ENCODE measurements around the gene VCL. TPM values are rescaled to one million over a fixed set of nuclear protein-coding genes. Genes with fewer than 3 reads are reported as not detected.
"Not testable (repeated sequence)": the region's sequence is repeated elsewhere in the genome, so short reads cannot be mapped to it uniquely, and the experiment has no call there.

The VCL gene
- total RNA-seq, 6 donors from 2014 or later = 76.5 to 214 (median 133) TPM

GRCh38 chr10:73964743-73965142, 33.2 kb upstream of the VCL start:
- H3K27me3 ChIP-seq = no peaks in the 10 kb centered on the region
- no peaks in the 10 kb centered on the region for H3K9me3 ChIP-seq
- ATAC-seq (ENCODE audit: low FRiP score in 2 of 2) (no peak), DNase-seq (no peak)
- WGBS, 2 donors = 93 to 97% methylated on average over 2 of the region's 2 CpGs
- H3K36me3 ChIP-seq = no peaks in the 10 kb centered on the region
- TF ChIP-seq POLR2AphosphoS5 (IDR thresholded peaks at IDR 0.05) (no peak), EP300 (IDR thresholded peaks at IDR 0.05) (no peak), POLR2A (IDR thresholded peaks at IDR 0.05) (no peak), CTCF (IDR thresholded peaks at IDR 0.05) (no peak)
- H3K4me1 ChIP-seq = peaks cover 15 to 32% (median 28%) of the 10 kb centered on the region in 4 donors
- no peak overlapping the region for H3K27ac ChIP-seq
- H3K4me3 ChIP-seq = no peak overlapping the region

GRCh38 chr10:73965267-73965889, 32.5 kb upstream of the VCL start:
- H3K9me3 ChIP-seq; H3K36me3 ChIP-seq; H3K27me3 ChIP-seq; DNase-seq; ATAC-seq (ENCODE audit: low FRiP score in 2 of 2); H3K4me3 ChIP-seq: not testable (repeated sequence)
- WGBS, 2 donors = 81% methylated on average over 12 of the region's 12 CpGs
- peak overlapping the region; percentile 62 to 88 (median 79) for H3K27ac ChIP-seq
- peaks cover 15 to 32% (median 28%) of the 10 kb centered on the region in 4 donors for H3K4me1 ChIP-seq

GRCh38 chr10:73965890-73966768, 31.8 kb upstream of the VCL start:
- H3K4me1 ChIP-seq = peaks cover 15 to 32% (median 28%) of the 10 kb centered on the region in 4 donors
- peak in 1 of 2 donors; percentile 71 for DNase-seq
- no peaks in the 10 kb centered on the region for H3K36me3 ChIP-seq
- peak overlapping the region; percentile 68 to 88 (median 79) for H3K27ac ChIP-seq
- H3K9me3 ChIP-seq = no peaks in the 10 kb centered on the region
- no peaks in the 10 kb centered on the region for H3K27me3 ChIP-seq
- peak overlapping the region in 1 of 4 donors; percentile 18 for H3K4me3 ChIP-seq
- WGBS, 2 donors = 30 to 41% methylated on average over 15 to 16 of the region's 16 CpGs
- TF ChIP-seq POLR2A (IDR thresholded peaks at IDR 0.05) (no peak), POLR2AphosphoS5 (IDR thresholded peaks at IDR 0.05) (peak; percentile 65 to 67), EP300 (IDR thresholded peaks at IDR 0.05) (no peak), CTCF (IDR thresholded peaks at IDR 0.05) (no peak)
- ATAC-seq (ENCODE audit: low FRiP score in 2 of 2) = peak; percentile 86 to 93

DNA sequence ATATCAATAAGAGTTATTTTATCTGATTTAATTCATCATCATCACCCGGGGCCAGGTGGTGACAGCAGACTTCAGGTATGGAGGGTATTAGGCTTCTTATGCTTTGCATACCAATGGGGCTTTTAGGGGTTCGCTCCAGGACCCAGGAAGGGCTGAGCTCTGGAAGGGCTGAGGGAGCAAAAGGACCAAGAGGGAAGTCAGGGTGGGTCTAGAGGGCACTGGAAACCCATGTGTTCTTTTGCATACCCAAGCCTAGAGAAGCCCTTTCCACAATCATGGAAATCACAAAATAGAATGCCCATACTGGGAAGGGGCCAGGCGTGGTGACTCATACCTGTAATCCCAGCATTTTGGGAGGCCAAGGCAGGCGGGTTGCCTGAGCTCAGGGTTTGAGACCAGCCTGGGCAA, 30.9 kb upstream of the VCL start:
- H3K9me3 ChIP-seq = no peaks in the 10 kb centered on the region
- no peaks in the 10 kb centered on the region for H3K27me3 ChIP-seq
- no peaks in the 10 kb centered on the region for H3K36me3 ChIP-seq
- H3K4me1 ChIP-seq = peaks cover 15 to 32% (median 28%) of the 10 kb centered on the region in 4 donors
- WGBS, 2 donors = 88 to 91% methylated on average over 4 of the region's 4 CpGs
- ATAC-seq (ENCODE audit: low FRiP score in 2 of 2) = no peak
- DNase-seq = no peak
- TF ChIP-seq POLR2AphosphoS5 (IDR thresholded peaks at IDR 0.05) (no peak), EP300 (IDR thresholded peaks at IDR 0.05) (no peak), POLR2A (IDR thresholded peaks at IDR 0.05) (no peak), CTCF (IDR thresholded peaks at IDR 0.05) (no peak)
- H3K4me3 ChIP-seq = no peak overlapping the region
- H3K27ac ChIP-seq = peak overlapping the region; percentile 68 to 88 (median 76)

DNA sequence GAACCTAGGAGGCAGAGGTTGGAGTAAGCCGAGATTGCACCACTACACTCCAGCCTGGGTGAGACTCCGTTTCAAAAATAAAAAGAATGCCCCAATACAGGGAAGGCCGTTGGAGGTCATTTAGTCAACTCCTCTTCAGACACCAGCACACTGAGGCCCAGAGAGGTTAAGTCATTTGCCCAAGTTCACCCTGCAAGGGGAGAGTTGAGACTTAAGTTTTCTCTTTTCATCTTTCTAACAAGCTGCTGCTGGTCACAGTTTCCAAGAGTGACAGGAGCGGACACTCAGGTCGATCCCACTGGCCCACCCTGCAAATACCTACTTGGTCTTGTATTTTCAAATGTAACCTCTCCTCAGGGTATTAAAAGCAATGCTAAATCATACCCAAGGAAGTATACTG, 30.4 kb upstream of the VCL start:
- DNase-seq (no peak), ATAC-seq (ENCODE audit: low FRiP score in 2 of 2) (no peak)
- Histone ChIP-seq H3K4me3 (no peak overlapping the region), H3K27ac (peak overlapping the region in 2 of 4 donors; percentile 84 to 88), H3K36me3 (no peaks in the 10 kb centered on the region), H3K27me3 (no peaks in the 10 kb centered on the region), H3K9me3 (no peaks in the 10 kb centered on the region), H3K4me1 (peaks cover 15 to 32% (median 28%) of the 10 kb centered on the region in 4 donors)
- WGBS, 2 donors = 84 to 96% methylated on average over 5 of the region's 5 CpGs
- TF ChIP-seq POLR2A (IDR thresholded peaks at IDR 0.05) = no peak
- no peak for TF ChIP-seq EP300 (IDR thresholded peaks at IDR 0.05)
- no peak for TF ChIP-seq CTCF (IDR thresholded peaks at IDR 0.05)
- no peak for TF ChIP-seq POLR2AphosphoS5 (IDR thresholded peaks at IDR 0.05)

Measured in upper lobe of left lung (tissue), 6 donors.